Left ventricle myocardium inferior (tissue), 1 donor: Measurements from ENCODE around the gene METTL25. TPM values are rescaled to one million over a fixed set of nuclear protein-coding genes. Genes with fewer than 3 reads are reported as not detected.
A peak's percentile ranks its signal among the peaks of the same experiment; 100 is the strongest.
"Not testable (repeated sequence)": the region's sequence is repeated elsewhere in the genome, so short reads cannot be mapped to it uniquely, and the experiment has no call there.

Experiments
- DNase-seq: peaks from one replicate; pipeline ENCODE4 v3.0.0-alpha.2; 2020
- H3K27ac ChIP-seq: fragments of 200-600 bp; replicated peaks from 2 replicates; pipeline ENCODE4 v1.8.0; 2021
- H3K27me3 ChIP-seq: fragments of 200-600 bp; 2 replicates; pipeline ENCODE4 v1.8.0; 2021; ENCODE audit warnings: low read depth
- H3K36me3 ChIP-seq: fragments of 200-600 bp; 2 replicates; pipeline ENCODE4 v1.8.0; 2021
- H3K4me1 ChIP-seq: fragments of 200-600 bp; 2 replicates; pipeline ENCODE4 v1.8.0; 2021
- H3K4me3 ChIP-seq: fragments of 200-600 bp; 2 replicates; pipeline ENCODE4 v1.8.0; 2021; ENCODE audit warnings: mild to moderate bottlenecking, moderate library complexity
- H3K9me3 ChIP-seq: fragments of 200-600 bp; replicated peaks from 2 replicates; pipeline ENCODE4 v1.8.0; 2021
- CTCF ChIP-seq: fragments of 200-600 bp; IDR thresholded peaks from 2 replicates; pipeline ENCODE4 v1.8.0; 2021; ENCODE audit warnings: antibody characterized with exemption, mild to moderate bottlenecking, borderline replicate concordance
- intact Hi-C: fragments of 100-400 bp; cut with micrococcal nuclease; formaldehyde crosslinking; loops from one replicate; pipeline ENCODE4 v1.11.0; 2022
- total RNA-seq: library from RNA; stranded (reverse); fragmentation: NEBNext Ultra II Directional; extraction: Animal tissue kit (Norgen Biotek cat#: 25700); gene quantifications from one replicate; pipeline ENCODE4 v1.2.1, GENCODE V29; 2021
- donor health status: DM: no; HTN: yes; CAD: no; lungs with severe emphysema.

Gene METTL25
- total RNA-seq, 1 donor from 2014 or later, result 15.8 TPM

- H3K36me3 ChIP-seq, result peaks cover 44% of the 10 kb centered on the region
- no peak for TF ChIP-seq CTCF
- no peak for DNase-seq
- H3K4me1 ChIP-seq, result peaks cover 58% of the 10 kb centered on the region
- intact Hi-C loops, result no loop called here
- no peak overlapping the region for H3K27ac ChIP-seq
- no peaks in the 10 kb centered on the region for H3K9me3 ChIP-seq
- no peaks in the 10 kb centered on the region for H3K27me3 ChIP-seq
- peak overlapping the region; percentile 86 for H3K4me3 ChIP-seq
Observed at GRCh38 chr12:82357340-82357739, 989 bp upstream of the METTL25 start.

- no peaks in the 10 kb centered on the region for H3K9me3 ChIP-seq
- H3K27ac ChIP-seq, result peak overlapping the region; percentile 98
- peaks cover 39% of the 10 kb centered on the region for H3K36me3 ChIP-seq
- DNase-seq, result no peak
- H3K4me1 ChIP-seq, result peaks cover 63% of the 10 kb centered on the region
- intact Hi-C loops, result no loop called here
- H3K27me3 ChIP-seq, result no peaks in the 10 kb centered on the region
- H3K4me3 ChIP-seq, result peak overlapping the region; percentile 86
- no peak for TF ChIP-seq CTCF
Observed at GRCh38 chr12:82357845-82358199, 507 bp upstream of the METTL25 start.

DNA sequence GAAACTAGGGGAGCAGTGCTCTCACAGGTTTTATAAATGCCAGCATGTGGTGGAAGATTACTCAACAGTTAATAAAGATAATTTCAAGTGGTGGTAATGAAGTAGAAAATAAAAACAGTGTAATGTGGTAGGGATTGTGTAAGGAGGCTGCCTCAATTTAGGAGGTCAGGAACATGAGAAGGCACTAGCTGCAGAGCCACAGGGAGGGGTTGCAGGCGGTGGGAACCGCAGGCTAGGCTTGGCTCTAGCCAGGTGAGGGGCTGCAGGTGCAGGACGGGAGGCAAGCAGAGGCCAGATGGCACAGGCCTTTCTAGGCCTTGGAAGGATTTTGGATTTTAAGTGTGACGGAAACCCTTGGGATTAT lies 768 bp downstream of the METTL25 start:
- Histone ChIP-seq H3K27me3 (no peaks in the 10 kb centered on the region), H3K9me3 (no peaks in the 10 kb centered on the region), H3K4me1 (peaks cover 76% of the 10 kb centered on the region), H3K4me3 (peak overlapping the region; percentile 86), H3K36me3 (peaks cover 26% of the 10 kb centered on the region), H3K27ac (peak overlapping the region; percentile 98)
- DNase-seq, result no peak
- TF ChIP-seq CTCF, result no peak
- intact Hi-C loops, result no loop called here

- H3K4me3 ChIP-seq, intact Hi-C loops, H3K36me3 ChIP-seq, H3K9me3 ChIP-seq, DNase-seq, H3K27me3 ChIP-seq, H3K27ac ChIP-seq: not testable (repeated sequence)
- peaks cover 72% of the 10 kb centered on the region for H3K4me1 ChIP-seq
Observed at GRCh38 chr12:82360834-82361233, 2.5 kb downstream of the METTL25 start.

GRCh38 chr12:82361461-82361915 lies 3.2 kb downstream of the METTL25 start:
- intact Hi-C loops, result no loop called here
- Histone ChIP-seq H3K9me3 (no peaks in the 10 kb centered on the region), H3K4me3 (no peak overlapping the region), H3K27me3 (no peaks in the 10 kb centered on the region), H3K27ac (no peak overlapping the region), H3K4me1 (peaks cover 72% of the 10 kb centered on the region), H3K36me3 (peaks cover 2% of the 10 kb centered on the region)
- no peak for TF ChIP-seq CTCF
- no peak for DNase-seq

GRCh38 chr12:82363990-82364389 lies 5.7 kb downstream of the METTL25 start:
- no peaks in the 10 kb centered on the region for H3K36me3 ChIP-seq
- H3K27ac ChIP-seq, result no peak overlapping the region
- no peaks in the 10 kb centered on the region for H3K27me3 ChIP-seq
- DNase-seq, result no peak
- intact Hi-C loops, result no loop called here
- peak overlapping the region; percentile 22 for H3K4me3 ChIP-seq
- no peak for TF ChIP-seq CTCF
- peaks cover 54% of the 10 kb centered on the region for H3K4me1 ChIP-seq
- no peaks in the 10 kb centered on the region for H3K9me3 ChIP-seq
